ENCODE results near the gene AKAP13. TPM values are rescaled to one million over a fixed set of nuclear protein-coding genes. Genes with fewer than 3 reads are reported as not detected.
A peak's percentile ranks its signal among the peaks of the same experiment; 100 is the strongest.

AKAP13 gene
- total and polyA plus RNA-seq, 2 of the 13 experiments (the other 11 are each of a cell fraction or from before 2014, with no cell fraction given): 6.7 to 27.1 TPM

DNA sequence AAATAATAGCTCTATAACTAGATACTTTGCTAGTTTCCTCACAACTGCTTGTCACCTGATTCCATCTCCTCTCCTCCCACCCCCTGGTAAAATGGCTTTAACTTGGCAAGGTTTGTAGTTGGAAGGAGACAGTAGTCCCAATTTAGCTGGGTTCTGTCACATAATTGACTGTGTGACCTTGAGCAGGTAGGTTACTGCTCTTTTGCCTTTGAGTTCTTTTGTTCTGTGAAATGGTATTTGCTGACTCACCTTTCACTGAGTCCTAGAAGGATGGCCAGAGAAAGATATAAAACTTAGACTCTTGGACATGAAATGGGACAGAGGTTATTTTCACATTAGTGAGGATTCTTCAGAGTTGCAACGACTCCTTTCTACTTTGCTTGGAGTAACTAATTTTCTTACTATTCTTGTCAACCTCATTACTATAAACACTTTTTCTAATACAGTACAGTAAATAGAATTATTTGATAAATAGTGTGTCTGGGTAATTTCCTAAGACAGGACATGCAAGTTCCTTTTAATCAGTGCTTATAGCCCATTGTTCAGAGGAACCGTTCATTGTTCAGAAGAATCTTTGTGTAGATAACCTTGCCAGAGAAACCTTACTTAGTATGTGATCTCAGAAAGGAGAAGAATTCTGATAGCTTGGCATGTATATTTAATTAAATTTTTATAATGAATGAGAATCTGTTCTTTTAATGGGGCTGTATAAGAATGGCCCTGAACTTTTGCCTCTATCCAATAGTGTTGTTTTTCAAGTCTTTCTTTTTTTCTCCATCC is 14.3 kb downstream of the AKAP13 start (continued):
- 0 out of 2 replicates have a peak, but pooled peaks have one; percentile 38 for TF ChIP-seq ESRRA (CRISPR knock-in tag; IDR thresholded peaks at IDR 0.05; ENCODE audit: low read depth)
- TF ChIP-seq RXRB (CRISPR knock-in tag; IDR thresholded peaks at IDR 0.05; ENCODE audit: borderline replicate concordance): 0 out of 2 replicates have a peak, but pooled peaks have one; percentile 25
- TF ChIP-seq CREB1 (IDR thresholded peaks at IDR 0.05): no peak
- TF ChIP-seq CREB1 (CRISPR knock-in tag; IDR thresholded peaks at IDR 0.05): peak; percentile 33; the same call in 1 of the 2 replicates
- peak; percentile 71 for TF ChIP-seq BCL6 (CRISPR knock-in tag; IDR thresholded peaks at IDR 0.05)
- peak; percentile 37; the same call in 1 of the 2 replicates for TF ChIP-seq ZMYM4 (CRISPR knock-in tag; IDR thresholded peaks at IDR 0.05)
- TF ChIP-seq, protein P1, sequence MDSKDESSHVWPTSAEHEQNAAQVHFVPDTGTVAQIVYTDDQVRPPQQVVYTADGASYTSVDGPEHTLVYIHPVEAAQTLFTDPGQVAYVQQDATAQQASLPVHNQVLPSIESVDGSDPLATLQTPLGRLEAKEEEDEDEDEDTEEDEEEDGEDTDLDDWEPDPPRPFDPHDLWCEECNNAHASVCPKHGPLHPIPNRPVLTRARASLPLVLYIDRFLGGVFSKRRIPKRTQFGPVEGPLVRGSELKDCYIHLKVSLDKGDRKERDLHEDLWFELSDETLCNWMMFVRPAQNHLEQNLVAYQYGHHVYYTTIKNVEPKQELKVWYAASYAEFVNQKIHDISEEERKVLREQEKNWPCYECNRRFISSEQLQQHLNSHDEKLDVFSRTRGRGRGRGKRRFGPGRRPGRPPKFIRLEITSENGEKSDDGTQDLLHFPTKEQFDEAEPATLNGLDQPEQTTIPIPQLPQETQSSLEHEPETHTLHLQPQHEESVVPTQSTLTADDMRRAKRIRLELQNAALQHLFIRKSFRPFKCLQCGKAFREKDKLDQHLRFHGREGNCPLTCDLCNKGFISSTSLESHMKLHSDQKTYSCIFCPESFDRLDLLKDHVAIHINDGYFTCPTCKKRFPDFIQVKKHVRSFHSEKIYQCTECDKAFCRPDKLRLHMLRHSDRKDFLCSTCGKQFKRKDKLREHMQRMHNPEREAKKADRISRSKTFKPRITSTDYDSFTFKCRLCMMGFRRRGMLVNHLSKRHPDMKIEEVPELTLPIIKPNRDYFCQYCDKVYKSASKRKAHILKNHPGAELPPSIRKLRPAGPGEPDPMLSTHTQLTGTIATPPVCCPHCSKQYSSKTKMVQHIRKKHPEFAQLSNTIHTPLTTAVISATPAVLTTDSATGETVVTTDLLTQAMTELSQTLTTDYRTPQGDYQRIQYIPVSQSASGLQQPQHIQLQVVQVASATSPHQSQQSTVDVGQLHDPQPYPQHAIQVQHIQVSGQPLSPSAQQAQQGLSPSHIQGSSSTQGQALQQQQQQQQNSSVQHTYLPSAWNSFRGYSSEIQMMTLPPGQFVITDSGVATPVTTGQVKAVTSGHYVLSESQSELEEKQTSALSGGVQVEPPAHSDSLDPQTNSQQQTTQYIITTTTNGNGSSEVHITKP (CRISPR knock-in tag; IDR thresholded peaks at IDR 0.05; ENCODE audit: low read depth): no peak
- TF ChIP-seq SOX6 (IDR thresholded peaks at IDR 0.05): no peak
- TF ChIP-seq SOX6 (CRISPR knock-in tag; IDR thresholded peaks at IDR 0.05): peak; percentile 78
- peak; percentile 39; the same call in 1 of the 2 replicates for TF ChIP-seq ZNF644 (CRISPR knock-in tag; IDR thresholded peaks at IDR 0.05; ENCODE audit: low read depth)

DNA sequence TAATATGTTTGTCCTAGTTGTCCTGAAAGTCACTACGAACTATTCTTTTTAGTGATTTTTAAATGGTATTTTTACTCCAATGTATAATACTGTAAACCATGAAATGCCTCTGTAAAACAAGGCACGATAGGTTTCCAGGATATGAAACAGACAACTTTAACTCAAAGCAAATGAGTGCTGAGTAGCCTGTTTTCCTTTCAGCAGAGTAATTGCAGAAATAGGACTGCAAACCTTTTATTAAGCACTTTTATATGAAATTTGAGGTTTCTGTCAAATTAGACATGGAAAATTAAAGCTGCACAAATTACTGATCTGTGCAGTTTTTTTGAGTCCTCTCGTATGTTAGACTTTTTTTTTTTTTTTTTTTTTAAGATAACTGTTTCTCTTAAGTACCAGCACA is 16.2 kb downstream of the AKAP13 start:
- Histone ChIP-seq H3K27ac (ENCODE audit: extremely low read length, insufficient read depth, low read length) (no peak overlapping the region), H3K9ac (ENCODE audit: insufficient read depth, low read depth, low read length) (no peak overlapping the region), H3K4me3 (replicated peaks in 1 of 3; ENCODE audit: insufficient read depth in 1 of 3, low read depth in 2 of 3, low read length in 3 of 3) (no peak overlapping the region), H3K4me1 (ENCODE audit: insufficient read depth, low read length) (peaks cover 45% of the 10 kb centered on the region), H3K9me3 (ENCODE audit: low read length) (no peaks in the 10 kb centered on the region), H2AFZ (ENCODE audit: low read length) (no peak overlapping the region), H3K79me2 (ENCODE audit: insufficient read depth, low read length) (peaks cover 70% of the 10 kb centered on the region), H3K4me2 (ENCODE audit: low read depth, low read length) (no peak overlapping the region), H3K27me3 (ENCODE audit: control insufficient read depth in 1 of 2, insufficient read depth in 2 of 2, low read length in 2 of 2) (no peaks in the 10 kb centered on the region), H3K36me3 (replicated peaks in 1 of 2; ENCODE audit: control insufficient read depth in 1 of 2, insufficient read depth in 2 of 2, low read length in 2 of 2) (no peaks in the 10 kb centered on the region), H4K20me1 (ENCODE audit: insufficient read depth, low read length) (peaks cover 6% of the 10 kb centered on the region; the same call in 1 of the 2 replicates)
- ChIA-PET CTCF (ENCODE audit: low intra/inter-chr PET ratio, low total read pairs) (no interaction called here), POLR2A (no interaction called here)
- intact Hi-C loops (cut with micrococcal nuclease; ENCODE audit: unreplicated experiment) (no loop called here), in situ Hi-C loops (cut with HindIII; ENCODE audit: extremely low pct_ligation_motif_present, low pct_unique_long_range_greater_than_20kb) (no loop called here)
- ATAC-seq: no peak
- TF ChIP-seq SOX5 (CRISPR knock-in tag; IDR thresholded peaks at IDR 0.05; ENCODE audit: borderline replicate concordance) (no peak), ZNF549 (CRISPR knock-in tag; IDR thresholded peaks at IDR 0.05) (no peak)
- 85% methylated on average over 3 of the region's 3 CpGs for whole genome bisulfite sequencing (ENCODE audit: low lambda C conversion rate)
- BruUV-seq (replicated peaks): no TSS peak
- DNase-seq (ENCODE audit: low spot score): no peak
- no peak for FAIRE-seq
